Keratinocyte (primary cell): Measurements from ENCODE around the gene GALR3.

ENCODE experiments used
- EZH2 ChIP-seq: IDR thresholded peaks from one replicate; pipeline ENCODE4 v1.6.1; 2012; ENCODE audit warnings: inconsistent platforms, mild to moderate bottlenecking, low read length, moderate library complexity
- TF ChIP-seq, protein P1 (sequence below), 3 experiments: IDR thresholded peaks in 1 of 3; conservative IDR thresholded peaks in 1 of 3; optimal IDR thresholded peaks in 1 of 3; 2 replicates in 2 of 3; 3 replicates in 1 of 3; pipeline versions ENCODE3 to v1.5.1; 2011; ENCODE audit warnings: low read length in 3 of 3, mild to moderate bottlenecking in 3 of 3, moderate library complexity in 2 of 3, control low read depth in 1 of 3, inconsistent platforms in 1 of 3; ENCODE audit not compliant: insufficient read depth in 2 of 3; ENCODE audit errors: extremely low read depth in 1 of 3

DNA sequence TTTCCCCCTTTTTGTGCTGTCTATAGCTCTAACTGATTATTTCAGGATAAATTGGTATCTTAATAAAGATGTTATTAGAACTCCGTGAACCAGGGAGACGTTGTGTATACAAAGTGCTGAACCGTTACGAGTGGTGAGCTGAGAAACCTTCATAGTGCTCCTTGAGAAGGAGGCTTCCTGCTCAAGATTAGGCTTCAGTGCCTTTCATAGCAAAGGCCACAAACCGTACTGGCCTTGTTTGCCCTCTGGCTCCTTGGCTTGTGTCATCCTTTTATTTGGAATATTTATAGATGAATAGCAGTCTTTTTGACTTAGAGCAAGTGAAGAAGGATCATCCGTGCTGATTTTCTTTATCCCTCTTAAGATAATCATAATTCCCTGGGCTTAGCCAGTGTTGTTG lies 42.3 kb downstream of the GALR3 start:
- TF ChIP-seq, protein P1, sequence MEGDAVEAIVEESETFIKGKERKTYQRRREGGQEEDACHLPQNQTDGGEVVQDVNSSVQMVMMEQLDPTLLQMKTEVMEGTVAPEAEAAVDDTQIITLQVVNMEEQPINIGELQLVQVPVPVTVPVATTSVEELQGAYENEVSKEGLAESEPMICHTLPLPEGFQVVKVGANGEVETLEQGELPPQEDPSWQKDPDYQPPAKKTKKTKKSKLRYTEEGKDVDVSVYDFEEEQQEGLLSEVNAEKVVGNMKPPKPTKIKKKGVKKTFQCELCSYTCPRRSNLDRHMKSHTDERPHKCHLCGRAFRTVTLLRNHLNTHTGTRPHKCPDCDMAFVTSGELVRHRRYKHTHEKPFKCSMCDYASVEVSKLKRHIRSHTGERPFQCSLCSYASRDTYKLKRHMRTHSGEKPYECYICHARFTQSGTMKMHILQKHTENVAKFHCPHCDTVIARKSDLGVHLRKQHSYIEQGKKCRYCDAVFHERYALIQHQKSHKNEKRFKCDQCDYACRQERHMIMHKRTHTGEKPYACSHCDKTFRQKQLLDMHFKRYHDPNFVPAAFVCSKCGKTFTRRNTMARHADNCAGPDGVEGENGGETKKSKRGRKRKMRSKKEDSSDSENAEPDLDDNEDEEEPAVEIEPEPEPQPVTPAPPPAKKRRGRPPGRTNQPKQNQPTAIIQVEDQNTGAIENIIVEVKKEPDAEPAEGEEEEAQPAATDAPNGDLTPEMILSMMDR (optimal IDR thresholded peaks at IDR 0.05 in 1 of 3, IDR thresholded peaks at IDR 0.05 in 1 of 3, conservative IDR thresholded peaks at IDR 0.05 in 1 of 3; ENCODE audit: extremely low read depth in 1 of 3, insufficient read depth in 2 of 3, low read length in 3 of 3): no peak
- no peak for TF ChIP-seq EZH2
